HL-60 (cell line): ENCODE data around the gene SIAE.

Experiments used
- DNase-seq, 2 experiments: peaks; one replicate each; pipeline ENCODE4 v3.0.0-alpha.2; 2010 to 2020; ENCODE audit warnings: low read depth in 1 of 2, low spot score in 1 of 2
- H3K27ac ChIP-seq: fragments of 250-450 bp; sonication (Bioruptor Pico); replicated peaks from 2 replicates; pipeline ENCODE4 v1.5.1; 2020; ENCODE audit warnings: mild to moderate bottlenecking, moderate library complexity
- H3K27me3 ChIP-seq: fragments of 250-450 bp; sonication (Bioruptor Pico); 2 replicates; pipeline ENCODE4 v1.5.1; 2021; ENCODE audit warnings: mild to moderate bottlenecking, moderate library complexity; ENCODE audit not compliant: insufficient read depth, poor library complexity, severe bottlenecking
- H3K4me3 ChIP-seq: replicated peaks from 2 replicates; pipeline ENCODE4 v1.5.1; 2011; ENCODE audit warnings: mild to moderate bottlenecking, control low read depth, low read length; ENCODE audit not compliant: insufficient read depth
- CTCF ChIP-seq: IDR thresholded peaks from one replicate; pipeline ENCODE4 v1.5.1; 2011; ENCODE audit warnings: low read length, control low read depth, inconsistent platforms; ENCODE audit not compliant: insufficient read depth
- GABPA ChIP-seq: IDR thresholded peaks from 2 replicates; pipeline ENCODE4 v1.6.1; 2012; ENCODE audit warnings: low read depth
- POLR2AphosphoS5 ChIP-seq: IDR thresholded peaks from 2 replicates; pipeline ENCODE4 v1.6.1; 2012; ENCODE audit warnings: low read depth
- REST ChIP-seq: IDR thresholded peaks from 2 replicates; pipeline ENCODE4 v1.6.1; 2012; ENCODE audit warnings: low read depth; ENCODE audit not compliant: insufficient replicate concordance
- SPI1 ChIP-seq: IDR thresholded peaks from 2 replicates; pipeline ENCODE4 v1.6.1; 2012; ENCODE audit warnings: low read depth, mild to moderate bottlenecking, borderline replicate concordance

The SIAE gene

GRCh38 chr11:124681421-124681820, 7.9 kb upstream of the SIAE start:
- TF ChIP-seq POLR2AphosphoS5 (no peak), CTCF (no peak), REST (no peak), SPI1 (no peak), GABPA (no peak)
- H3K4me3 ChIP-seq, result no peak overlapping the region

GRCh38 chr11:124678416-124678815, 4.9 kb upstream of the SIAE start:
- DNase-seq, result no peak
- Histone ChIP-seq H3K27me3 (peaks cover 3% of the 10 kb centered on the region), H3K4me3 (no peak overlapping the region), H3K27ac (no peak overlapping the region)
- TF ChIP-seq CTCF (no peak), REST (no peak), POLR2AphosphoS5 (no peak), GABPA (no peak), SPI1 (no peak)

More at GRCh38 chr11:124681421-124681820, 7.9 kb upstream of the SIAE start:
- DNase-seq, result no peak
- no peak overlapping the region for H3K27ac ChIP-seq
- H3K27me3 ChIP-seq, result peaks cover 3% of the 10 kb centered on the region

- H3K27me3 ChIP-seq, result peaks cover 3% of the 10 kb centered on the region
- H3K4me3 ChIP-seq, result no peak overlapping the region
- TF ChIP-seq SPI1, result no peak
- TF ChIP-seq CTCF, result no peak
- no peak for TF ChIP-seq POLR2AphosphoS5
- no peak for TF ChIP-seq GABPA
- DNase-seq, result no peak
- no peak overlapping the region for H3K27ac ChIP-seq
Observed at GRCh38 chr11:124676386-124676785, 2.8 kb upstream of the SIAE start.

- H3K4me3 ChIP-seq, result no peak overlapping the region
- DNase-seq, result no peak
- TF ChIP-seq SPI1 (no peak), GABPA (no peak), CTCF (no peak), REST (no peak), POLR2AphosphoS5 (no peak)
- H3K27ac ChIP-seq, result peak overlapping the region; percentile 69; the same call in 1 of the 2 replicates
- no peaks in the 10 kb centered on the region for H3K27me3 ChIP-seq
Observed at GRCh38 chr11:124674571-124674970, 1.0 kb upstream of the SIAE start.
